Neutrophil (primary cell): ENCODE measurements around the gene BCL7A.
"Not testable (repeated sequence)": the region's sequence is repeated elsewhere in the genome, so short reads cannot be mapped to it uniquely, and the experiment has no call there.

Source experiments
- H3K27ac ChIP-seq: fragments of 200-600 bp; sonication (generic); 2 replicates; pipeline ENCODE4 v1.5.1; 2016; ENCODE audit warnings: mild to moderate bottlenecking, moderate library complexity
- H3K27me3 ChIP-seq: fragments of 200-600 bp; sonication (generic); 2 replicates; pipeline ENCODE4 v1.6.0; 2016; ENCODE audit warnings: mild to moderate bottlenecking
- H3K36me3 ChIP-seq: fragments of 200-600 bp; sonication (generic); 2 replicates; pipeline ENCODE4 v1.5.1; 2017
- H3K4me1 ChIP-seq, 2 experiments: fragments of 200-600 bp in 1 of 2; sonication (generic) in 1 of 2; 1 replicate in 1 of 2; 2 replicates in 1 of 2; pipeline versions ENCODE4 v1.5.1 to v1.6.1; 2013 to 2016; ENCODE audit warnings: low read depth in 1 of 2, low read length in 1 of 2, mild to moderate bottlenecking in 1 of 2, moderate library complexity in 1 of 2; ENCODE audit not compliant: control insufficient read depth in 1 of 2, insufficient read depth in 1 of 2
- H3K4me3 ChIP-seq, 2 experiments: fragments of 200-600 bp in 1 of 2; sonication (generic) in 1 of 2; 1 replicate in 1 of 2; 2 replicates in 1 of 2; pipeline ENCODE4 v1.5.1; 2013 to 2016; ENCODE audit warnings: low read depth in 1 of 2, low read length in 1 of 2, mild to moderate bottlenecking in 1 of 2, moderate library complexity in 1 of 2
- H3K9me3 ChIP-seq: fragments of 200-600 bp; sonication (generic); 2 replicates; pipeline ENCODE4 v1.5.1; 2016
- CTCF ChIP-seq: fragments of 200-600 bp; sonication (generic); IDR thresholded peaks from 2 replicates; pipeline ENCODE4 v1.5.1; 2016; ENCODE audit warnings: antibody characterized with exemption

BCL7A gene

GRCh38 chr12:121980892-121981272 is 40.8 kb upstream of the BCL7A start:
- Histone ChIP-seq H3K27ac (no peak overlapping the region), H3K27me3 (peaks cover 24% of the 10 kb centered on the region), H3K36me3 (no peaks in the 10 kb centered on the region), H3K4me1 (peaks cover 8 to 9% of the 10 kb centered on the region in 2 experiments), H3K9me3 (no peaks in the 10 kb centered on the region), H3K4me3 (no peak overlapping the region)
- TF ChIP-seq CTCF, result no peak

GRCh38 chr12:121981456-121981855 is 40.2 kb upstream of the BCL7A start:
- no peak for TF ChIP-seq CTCF

DNA sequence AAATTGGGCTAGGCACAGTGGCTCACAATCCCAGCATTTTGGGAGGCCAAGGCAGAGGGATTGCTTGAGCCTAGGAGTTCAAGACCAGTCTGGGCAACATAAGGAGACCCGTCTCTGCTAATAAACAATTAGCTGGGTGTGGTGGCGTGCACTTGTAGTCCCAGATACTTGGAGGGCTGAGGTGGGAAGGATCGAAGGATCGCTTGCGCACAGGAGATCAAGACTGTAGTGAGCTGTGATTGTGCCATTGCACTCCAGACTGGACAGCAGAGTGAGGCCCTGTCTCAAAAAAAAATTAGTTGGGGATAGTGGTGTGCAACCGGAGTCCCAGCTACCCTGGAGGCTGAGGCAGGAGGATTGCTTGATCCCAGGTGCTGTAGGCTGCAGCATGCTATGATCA is 38.7 kb upstream of the BCL7A start:
- H3K36me3 ChIP-seq, result no peaks in the 10 kb centered on the region
- peaks cover 24% of the 10 kb centered on the region for H3K27me3 ChIP-seq
- no peak for TF ChIP-seq CTCF
- H3K4me1 ChIP-seq, result peaks cover 8 to 9% of the 10 kb centered on the region in 2 experiments
- H3K4me3 ChIP-seq, result no peak overlapping the region
- no peak overlapping the region for H3K27ac ChIP-seq
- no peaks in the 10 kb centered on the region for H3K9me3 ChIP-seq

More at GRCh38 chr12:121981456-121981855, 40.2 kb upstream of the BCL7A start:
- peaks cover 24% of the 10 kb centered on the region for H3K27me3 ChIP-seq
- H3K4me3 ChIP-seq, result no peak overlapping the region
- H3K36me3 ChIP-seq, result no peaks in the 10 kb centered on the region
- H3K4me1 ChIP-seq, result peaks cover 8 to 9% of the 10 kb centered on the region in 2 experiments
- no peak overlapping the region for H3K27ac ChIP-seq
- H3K9me3 ChIP-seq, result no peaks in the 10 kb centered on the region

DNA sequence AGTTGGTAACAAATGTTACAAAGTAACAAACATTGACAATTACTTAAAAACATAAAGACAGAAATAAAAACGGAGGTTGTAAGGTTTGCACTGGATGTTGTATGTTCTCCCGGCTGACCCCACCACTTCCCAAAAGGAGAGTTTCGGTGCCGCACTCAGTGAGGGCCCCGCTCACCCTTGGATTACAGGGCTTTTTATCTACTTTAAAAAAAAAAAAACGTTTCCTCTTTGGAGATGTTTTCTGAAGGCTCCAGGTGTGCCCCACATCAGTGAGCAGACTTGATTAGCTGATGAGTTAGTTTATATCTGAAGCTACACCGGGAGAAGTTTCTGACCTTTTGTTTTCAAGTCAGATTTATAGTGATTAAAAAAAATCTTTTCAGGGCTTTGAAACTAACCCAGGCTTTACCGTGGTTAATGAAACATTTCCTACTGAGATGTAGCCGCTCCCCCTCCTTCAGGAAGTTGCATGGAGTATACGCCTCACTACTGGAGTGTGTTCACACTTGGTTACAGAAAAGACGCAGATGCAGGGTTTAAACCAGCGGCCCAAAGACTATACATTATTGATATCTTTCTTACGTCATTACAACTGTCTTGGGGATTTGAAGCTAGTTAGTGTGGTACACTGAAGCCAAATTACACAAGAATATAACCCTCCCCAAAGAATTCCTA is 38.0 kb upstream of the BCL7A start:
- TF ChIP-seq CTCF, result no peak
- H3K27ac ChIP-seq, result no peak overlapping the region

DNA sequence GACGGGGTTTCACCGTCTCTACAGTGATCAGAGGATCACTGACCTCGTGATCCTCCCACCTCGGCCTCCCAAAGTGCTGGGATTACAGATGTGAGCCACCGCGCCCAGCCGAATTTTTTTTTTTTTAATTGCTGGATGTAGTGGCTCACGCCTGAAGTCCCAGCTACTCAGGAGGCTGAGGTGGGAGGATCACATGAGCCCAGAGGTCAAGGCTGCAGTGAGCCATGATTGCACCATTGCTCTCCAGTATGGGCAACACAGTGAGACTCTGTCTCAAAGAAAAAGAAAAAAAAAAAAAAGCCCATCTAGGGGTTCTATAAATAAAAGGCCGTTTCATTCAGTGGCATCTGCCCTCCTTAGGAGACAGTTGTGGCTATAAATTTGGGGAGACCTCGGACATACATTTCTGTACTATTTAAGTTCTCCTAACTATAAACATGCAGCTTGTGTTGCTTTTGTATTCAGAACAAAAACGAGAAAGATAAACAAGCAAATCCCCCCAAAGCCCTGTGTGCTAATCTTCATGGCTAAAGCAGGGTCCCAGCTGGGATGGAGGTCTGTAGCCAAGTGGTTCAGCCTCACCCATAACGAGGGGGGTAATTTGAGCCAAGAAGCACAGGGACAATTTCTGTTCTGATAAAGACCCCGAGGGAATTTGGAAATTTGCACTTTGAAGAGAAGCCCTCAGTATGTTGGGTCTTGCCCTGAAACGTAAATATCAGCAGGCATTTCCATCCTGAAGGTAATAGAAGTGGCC is 35.0 kb upstream of the BCL7A start:
- no peaks in the 10 kb centered on the region for H3K9me3 ChIP-seq
- no peaks in the 10 kb centered on the region for H3K36me3 ChIP-seq
- no peak for TF ChIP-seq CTCF
- H3K27ac ChIP-seq, result no peak overlapping the region
- peaks cover 21% of the 10 kb centered on the region for H3K27me3 ChIP-seq
- H3K4me1 ChIP-seq, result peaks cover 5 to 8% of the 10 kb centered on the region in 2 experiments
- no peak overlapping the region for H3K4me3 ChIP-seq

More for the DNA sequence above, 38.0 kb upstream of the BCL7A start:
- Histone ChIP-seq H3K27me3 (peaks cover 24% of the 10 kb centered on the region), H3K4me3 (no peak overlapping the region), H3K36me3 (no peaks in the 10 kb centered on the region), H3K4me1 (peaks cover 8 to 9% of the 10 kb centered on the region in 2 experiments), H3K9me3 (no peaks in the 10 kb centered on the region)

DNA sequence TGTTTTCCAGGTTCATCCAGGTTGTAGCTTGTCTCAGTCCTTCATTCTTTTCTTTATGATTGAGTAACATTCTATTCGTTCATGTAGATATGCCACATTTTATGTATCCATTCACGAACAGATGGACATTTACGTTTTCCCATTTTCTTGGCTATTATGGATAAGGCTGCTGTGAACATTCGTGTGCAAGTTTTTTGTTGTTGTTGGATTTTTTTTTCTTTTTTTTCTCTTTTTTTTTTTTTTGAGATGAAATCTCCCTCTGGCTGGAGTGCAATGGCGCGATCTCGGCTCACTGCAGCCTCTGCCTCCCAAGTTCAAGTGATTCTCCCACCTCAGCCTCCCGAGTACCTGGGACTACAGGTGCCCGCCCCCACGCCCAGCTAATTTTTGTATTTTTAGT is 33.2 kb upstream of the BCL7A start:
- not testable (repeated sequence) for H3K36me3 ChIP-seq, H3K4me3 ChIP-seq, H3K9me3 ChIP-seq, H3K4me1 ChIP-seq, H3K27ac ChIP-seq
- H3K27me3 ChIP-seq, result peaks cover 21% of the 10 kb centered on the region
